GM23338 (cell line): ENCODE results near the gene TREML2.

Source experiments
- CREB1 ChIP-seq: fragments of 250-450 bp; sonication (Bioruptor Pico); IDR thresholded peaks from 2 replicates; pipeline ENCODE4 v1.5.0; 2020; ENCODE audit warnings: low read depth, mild to moderate bottlenecking, moderate library complexity
- EZH2 ChIP-seq: fragments of 200-600 bp; sonication (generic); IDR thresholded peaks from one replicate; pipeline ENCODE4 v1.8.0; 2017; ENCODE audit warnings: antibody characterized with exemption, mild to moderate bottlenecking, low read depth; ENCODE audit not compliant: unreplicated experiment
- NANOG ChIP-seq: IDR thresholded peaks from 2 replicates; pipeline ENCODE4 v1.6.1; 2016; ENCODE audit warnings: antibody characterized with exemption, borderline replicate concordance
- POLR2AphosphoS5 ChIP-seq: IDR thresholded peaks from 2 replicates; pipeline ENCODE4 v1.6.1; 2016; ENCODE audit warnings: antibody characterized with exemption, low read depth
- TF ChIP-seq, protein P1 (sequence below), 2 experiments: fragments of 200-600 bp in 1 of 2; sonication (generic) in 1 of 2; conservative IDR thresholded peaks; 2 replicates each; pipeline versions ENCODE4 v1.5.1 to v1.6.1; 2016 to 2017; ENCODE audit warnings: antibody characterized with exemption in 2 of 2, low read depth in 2 of 2, mild to moderate bottlenecking in 2 of 2, moderate library complexity in 1 of 2
- TF ChIP-seq, protein P2 (sequence below): IDR thresholded peaks from one replicate; pipeline ENCODE4 v1.6.1; 2018; ENCODE audit warnings: antibody characterized with exemption; ENCODE audit not compliant: unreplicated experiment

DNA sequence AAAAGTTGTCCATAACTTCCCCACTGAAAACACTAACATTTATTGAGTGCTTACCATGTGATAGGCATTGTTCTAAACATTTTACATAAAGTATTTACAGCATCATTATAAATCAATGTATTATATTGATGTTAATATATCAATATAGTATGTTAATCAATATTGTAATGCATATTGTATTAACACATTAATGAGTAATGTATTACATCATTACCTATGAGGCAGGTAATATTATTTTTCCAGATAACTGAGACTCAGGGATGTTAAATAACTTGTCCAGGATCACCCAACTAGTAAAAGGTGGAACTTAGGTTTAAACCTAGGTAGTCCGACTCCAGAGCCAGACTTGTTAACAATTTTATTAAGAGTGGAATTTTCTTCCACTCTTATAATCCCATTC is 25.9 kb downstream of the TREML2 start:
- TF ChIP-seq, protein P1, sequence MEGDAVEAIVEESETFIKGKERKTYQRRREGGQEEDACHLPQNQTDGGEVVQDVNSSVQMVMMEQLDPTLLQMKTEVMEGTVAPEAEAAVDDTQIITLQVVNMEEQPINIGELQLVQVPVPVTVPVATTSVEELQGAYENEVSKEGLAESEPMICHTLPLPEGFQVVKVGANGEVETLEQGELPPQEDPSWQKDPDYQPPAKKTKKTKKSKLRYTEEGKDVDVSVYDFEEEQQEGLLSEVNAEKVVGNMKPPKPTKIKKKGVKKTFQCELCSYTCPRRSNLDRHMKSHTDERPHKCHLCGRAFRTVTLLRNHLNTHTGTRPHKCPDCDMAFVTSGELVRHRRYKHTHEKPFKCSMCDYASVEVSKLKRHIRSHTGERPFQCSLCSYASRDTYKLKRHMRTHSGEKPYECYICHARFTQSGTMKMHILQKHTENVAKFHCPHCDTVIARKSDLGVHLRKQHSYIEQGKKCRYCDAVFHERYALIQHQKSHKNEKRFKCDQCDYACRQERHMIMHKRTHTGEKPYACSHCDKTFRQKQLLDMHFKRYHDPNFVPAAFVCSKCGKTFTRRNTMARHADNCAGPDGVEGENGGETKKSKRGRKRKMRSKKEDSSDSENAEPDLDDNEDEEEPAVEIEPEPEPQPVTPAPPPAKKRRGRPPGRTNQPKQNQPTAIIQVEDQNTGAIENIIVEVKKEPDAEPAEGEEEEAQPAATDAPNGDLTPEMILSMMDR (conservative IDR thresholded peaks at IDR 0.05; ENCODE audit: low read depth in 2 of 2), result no peak
- TF ChIP-seq NANOG (no peak), EZH2 (no peak), POLR2AphosphoS5 (no peak), CREB1 (CRISPR knock-in tag) (no peak)
- TF ChIP-seq, protein P2, sequence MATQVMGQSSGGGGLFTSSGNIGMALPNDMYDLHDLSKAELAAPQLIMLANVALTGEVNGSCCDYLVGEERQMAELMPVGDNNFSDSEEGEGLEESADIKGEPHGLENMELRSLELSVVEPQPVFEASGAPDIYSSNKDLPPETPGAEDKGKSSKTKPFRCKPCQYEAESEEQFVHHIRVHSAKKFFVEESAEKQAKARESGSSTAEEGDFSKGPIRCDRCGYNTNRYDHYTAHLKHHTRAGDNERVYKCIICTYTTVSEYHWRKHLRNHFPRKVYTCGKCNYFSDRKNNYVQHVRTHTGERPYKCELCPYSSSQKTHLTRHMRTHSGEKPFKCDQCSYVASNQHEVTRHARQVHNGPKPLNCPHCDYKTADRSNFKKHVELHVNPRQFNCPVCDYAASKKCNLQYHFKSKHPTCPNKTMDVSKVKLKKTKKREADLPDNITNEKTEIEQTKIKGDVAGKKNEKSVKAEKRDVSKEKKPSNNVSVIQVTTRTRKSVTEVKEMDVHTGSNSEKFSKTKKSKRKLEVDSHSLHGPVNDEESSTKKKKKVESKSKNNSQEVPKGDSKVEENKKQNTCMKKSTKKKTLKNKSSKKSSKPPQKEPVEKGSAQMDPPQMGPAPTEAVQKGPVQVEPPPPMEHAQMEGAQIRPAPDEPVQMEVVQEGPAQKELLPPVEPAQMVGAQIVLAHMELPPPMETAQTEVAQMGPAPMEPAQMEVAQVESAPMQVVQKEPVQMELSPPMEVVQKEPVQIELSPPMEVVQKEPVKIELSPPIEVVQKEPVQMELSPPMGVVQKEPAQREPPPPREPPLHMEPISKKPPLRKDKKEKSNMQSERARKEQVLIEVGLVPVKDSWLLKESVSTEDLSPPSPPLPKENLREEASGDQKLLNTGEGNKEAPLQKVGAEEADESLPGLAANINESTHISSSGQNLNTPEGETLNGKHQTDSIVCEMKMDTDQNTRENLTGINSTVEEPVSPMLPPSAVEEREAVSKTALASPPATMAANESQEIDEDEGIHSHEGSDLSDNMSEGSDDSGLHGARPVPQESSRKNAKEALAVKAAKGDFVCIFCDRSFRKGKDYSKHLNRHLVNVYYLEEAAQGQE, result no peak
